GM21367 (cell line): Measurements from ENCODE around the gene SCUBE3.

Source experiments
- ATAC-seq: cut with Tn5 transposase; IDR thresholded peaks from one replicate; pipeline ENCODE4 v1.9.1; 2021; ENCODE audit not compliant: unreplicated experiment

SCUBE3 gene

DNA sequence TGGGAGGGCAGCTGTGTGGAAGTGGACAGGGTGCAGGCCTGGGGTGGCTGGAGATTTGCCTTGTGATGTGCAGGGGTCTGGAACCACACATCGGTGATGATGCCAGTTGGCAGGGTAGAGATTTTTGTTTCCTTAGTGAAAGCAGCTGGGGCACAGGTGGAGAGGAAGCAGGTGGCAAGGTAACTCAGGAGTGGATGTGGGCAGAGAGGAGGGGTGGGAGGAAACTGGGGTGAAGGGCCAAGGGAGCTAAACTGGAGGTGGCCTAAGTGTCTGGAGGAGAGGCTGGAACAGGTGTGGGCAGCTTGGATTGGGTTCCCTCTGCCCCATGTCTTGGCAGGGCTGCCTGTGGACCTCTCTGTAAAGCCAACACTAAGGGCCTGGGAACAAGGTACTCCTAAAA lies 4.7 kb upstream of the SCUBE3 start:
- ATAC-seq = no peak

DNA sequence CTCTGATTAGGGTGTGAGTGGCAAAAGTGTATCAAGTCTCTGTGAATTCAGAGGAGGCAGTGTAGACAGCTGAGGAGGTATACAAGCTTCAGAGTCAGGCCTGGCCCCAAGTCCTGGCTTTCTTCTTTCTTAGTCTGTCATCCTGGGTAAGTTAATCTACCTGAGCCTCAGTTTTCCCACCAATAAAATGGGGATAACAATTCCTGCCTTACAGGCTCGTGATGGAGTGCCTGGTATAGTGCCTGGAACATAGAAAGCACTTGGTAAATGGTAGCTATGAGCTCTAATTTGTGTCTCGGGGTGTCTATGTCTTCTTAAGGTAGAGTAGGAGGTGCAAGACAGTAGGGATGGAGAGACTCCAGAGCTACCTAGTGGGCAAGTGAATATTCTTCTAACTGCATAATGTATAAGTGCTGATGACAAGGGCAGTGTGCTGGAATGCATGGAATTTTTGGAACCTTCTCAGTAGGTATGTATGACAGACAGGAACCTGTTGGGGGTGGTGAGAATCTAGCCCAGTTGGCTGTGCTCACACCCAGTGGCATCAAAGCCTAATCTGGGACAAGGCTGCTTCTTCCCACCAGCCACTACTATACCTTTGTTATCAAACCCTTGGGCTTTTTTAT lies 4.0 kb upstream of the SCUBE3 start:
- no peak for ATAC-seq

DNA sequence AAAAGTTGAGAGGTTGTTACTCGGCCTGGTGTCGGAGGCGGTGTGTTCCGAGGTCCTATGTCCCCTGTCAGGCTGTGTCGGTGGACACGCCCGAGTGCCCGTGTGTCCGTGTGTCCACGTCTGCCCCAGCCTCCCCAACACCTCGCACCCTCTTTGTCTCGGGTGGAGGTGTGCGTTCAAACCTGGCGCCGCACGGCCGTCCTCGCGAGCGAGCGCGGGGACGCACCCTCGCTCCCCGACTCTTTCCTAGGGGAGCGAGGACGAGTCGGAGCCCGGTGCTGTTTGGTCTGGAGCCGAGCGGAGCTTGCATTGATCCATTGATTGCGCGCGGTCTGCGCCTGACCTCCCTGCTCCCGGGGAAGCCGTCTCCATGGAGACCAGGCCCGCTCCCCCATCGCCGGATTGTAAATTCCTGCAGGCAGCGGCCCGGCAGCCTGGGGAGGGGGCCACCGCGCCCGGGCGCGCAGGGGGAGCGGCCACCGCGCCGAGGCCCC lies 411 bp upstream of the SCUBE3 start:
- ATAC-seq = no peak

DNA sequence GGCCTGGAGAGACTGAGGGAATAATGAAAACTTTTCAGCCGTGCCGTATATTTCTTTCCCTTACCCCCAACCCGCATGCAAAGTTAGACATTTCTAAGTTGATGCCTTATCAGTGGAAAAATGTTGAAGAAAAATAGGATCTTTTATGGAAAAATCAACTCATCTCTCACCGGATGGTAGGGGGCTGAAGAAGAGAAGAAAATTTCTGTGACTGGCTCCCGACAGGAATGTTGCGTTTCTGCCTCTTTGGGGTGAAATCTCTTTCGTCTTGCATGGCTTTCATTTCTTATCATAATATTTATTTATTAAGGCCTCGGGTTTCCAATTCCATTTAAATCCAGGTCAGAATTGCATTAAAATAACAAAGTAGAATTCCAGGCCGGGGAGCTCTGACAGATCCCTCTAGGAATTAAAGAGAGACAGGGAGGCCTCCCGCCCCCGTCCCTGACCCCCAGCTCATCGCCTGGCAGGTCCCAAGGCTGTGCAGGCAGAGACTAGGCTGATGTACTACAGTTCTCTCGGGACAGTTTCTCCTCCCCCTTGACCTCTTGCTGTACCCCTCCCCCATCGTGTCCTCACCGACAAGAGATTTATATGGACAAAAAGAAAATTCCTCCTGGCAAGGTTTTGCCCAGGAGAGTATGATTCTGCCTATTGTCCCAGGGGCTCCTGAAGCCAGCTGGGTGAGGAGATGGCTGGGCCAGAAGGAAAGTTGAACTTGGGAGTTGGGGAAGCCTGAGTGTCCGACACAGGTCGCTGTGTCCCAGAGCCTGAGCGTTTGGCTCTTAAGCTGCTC lies 1.3 kb downstream of the SCUBE3 start:
- no peak for ATAC-seq

DNA sequence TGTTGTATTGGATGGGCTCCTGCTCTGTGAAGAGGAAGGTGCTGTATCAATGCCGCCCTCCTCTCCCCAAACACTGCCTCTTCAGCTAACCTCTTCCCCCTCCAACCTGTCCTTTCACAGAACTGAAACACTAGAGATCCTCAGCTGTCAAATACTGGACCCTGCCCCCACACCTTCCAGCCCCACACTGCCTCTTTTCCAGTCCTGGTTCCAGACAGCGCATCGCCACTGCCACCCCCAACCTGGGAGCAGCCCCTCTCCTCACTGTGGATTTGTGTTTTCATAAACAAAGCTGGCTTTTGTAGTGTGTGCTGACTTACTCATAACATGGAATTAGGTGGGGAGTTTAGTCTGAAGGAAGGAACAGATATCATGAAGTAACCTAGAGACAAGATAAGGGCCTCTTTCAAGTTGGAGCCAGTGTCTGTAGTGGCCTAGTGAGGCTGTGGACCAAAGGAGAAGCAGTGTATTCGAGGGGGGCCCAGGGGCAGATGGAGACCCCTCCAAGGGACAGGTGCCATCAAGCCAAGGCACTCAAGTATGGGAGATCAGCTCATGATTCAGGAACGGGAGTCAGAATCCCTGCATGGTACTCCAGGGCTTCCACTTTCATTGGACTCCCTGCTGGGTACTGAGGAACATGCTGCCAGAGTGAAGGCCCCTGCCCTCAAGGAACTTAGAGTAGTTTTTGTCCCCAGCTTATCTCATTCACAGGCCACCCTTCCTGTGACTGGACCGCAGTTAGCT lies 2.1 kb downstream of the SCUBE3 start:
- no peak for ATAC-seq

DNA sequence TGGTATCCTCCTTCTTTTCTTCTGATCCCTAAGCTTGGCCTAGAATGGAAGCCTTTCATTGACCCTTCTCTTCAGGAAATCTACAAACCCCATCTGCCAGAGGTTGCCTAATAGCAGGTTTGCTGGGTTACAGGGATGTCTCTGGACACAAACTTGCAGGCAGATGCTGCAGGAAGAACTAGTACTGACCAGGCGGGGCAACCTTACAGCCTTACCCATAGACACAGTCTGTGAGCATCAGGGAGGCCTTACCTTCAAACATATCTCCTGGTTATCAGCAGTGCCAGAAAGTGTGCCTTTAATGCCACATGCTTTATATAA lies 2.6 kb downstream of the SCUBE3 start:
- no peak for ATAC-seq

DNA sequence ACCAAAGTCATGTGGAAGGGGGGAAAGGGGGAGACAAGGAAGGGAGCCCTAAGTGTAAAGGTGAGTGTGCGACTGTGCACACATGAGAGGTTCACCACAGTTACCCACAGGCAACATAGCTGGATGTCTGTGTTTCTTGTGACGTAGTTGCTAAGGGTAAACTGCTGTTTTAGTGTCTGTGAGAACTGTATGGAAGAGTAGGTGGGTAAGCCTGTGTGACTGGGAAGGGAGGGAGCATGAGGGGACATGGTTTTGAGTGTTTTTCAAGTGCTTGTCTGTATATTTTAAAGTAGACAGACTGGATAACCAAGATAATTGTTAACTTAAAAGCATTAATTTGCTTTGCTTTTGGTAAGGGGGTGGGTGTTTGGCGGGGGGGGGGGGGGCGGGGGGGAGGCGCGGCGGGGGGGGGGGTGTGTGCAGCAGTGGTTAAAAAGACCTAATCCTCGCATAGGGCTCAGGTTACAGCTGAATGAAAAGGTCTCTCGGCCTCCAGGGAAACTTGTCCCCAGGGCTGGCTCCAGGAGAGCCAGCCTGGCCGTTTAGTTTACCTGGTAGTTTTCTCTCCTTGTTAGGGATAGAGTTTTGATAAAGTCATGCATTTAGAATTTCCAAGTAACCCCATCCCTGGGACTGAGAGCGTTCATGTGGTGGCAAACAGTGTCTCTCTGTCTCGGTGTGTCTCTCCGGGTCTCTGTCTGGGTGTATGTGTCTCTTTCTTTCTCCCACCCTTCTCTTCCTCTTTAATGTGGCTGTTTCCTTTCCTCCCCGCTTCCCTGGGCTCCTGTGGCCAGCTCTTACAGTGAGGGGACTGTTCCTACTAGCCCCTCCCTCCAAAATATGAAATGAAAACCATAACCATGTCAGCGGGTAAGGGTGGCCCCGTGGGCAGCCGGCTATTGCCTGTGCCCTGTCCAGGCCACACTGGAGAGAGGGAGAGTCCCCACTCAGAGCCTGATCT lies 3.4 kb downstream of the SCUBE3 start:
- no peak for ATAC-seq

DNA sequence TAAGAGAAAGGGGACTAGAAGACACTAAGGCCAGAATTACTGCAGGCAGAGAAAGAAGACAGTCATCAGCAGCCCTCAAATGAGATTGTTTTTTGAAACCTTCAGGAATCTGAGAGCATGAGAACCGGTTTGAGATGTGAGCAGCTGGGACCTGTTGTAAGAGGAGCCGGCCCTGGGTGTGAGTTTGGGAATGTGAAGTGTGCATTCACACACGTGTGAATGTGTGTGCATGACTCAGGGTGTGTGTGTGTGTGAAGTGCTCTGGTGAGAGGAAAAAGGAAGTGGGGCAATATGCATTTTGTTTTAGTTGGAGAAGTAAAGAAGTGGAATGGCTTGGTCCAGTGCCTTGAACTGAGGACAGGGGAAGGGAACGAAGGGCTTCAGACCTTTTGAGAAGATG lies 4.3 kb downstream of the SCUBE3 start:
- ATAC-seq = no peak

DNA sequence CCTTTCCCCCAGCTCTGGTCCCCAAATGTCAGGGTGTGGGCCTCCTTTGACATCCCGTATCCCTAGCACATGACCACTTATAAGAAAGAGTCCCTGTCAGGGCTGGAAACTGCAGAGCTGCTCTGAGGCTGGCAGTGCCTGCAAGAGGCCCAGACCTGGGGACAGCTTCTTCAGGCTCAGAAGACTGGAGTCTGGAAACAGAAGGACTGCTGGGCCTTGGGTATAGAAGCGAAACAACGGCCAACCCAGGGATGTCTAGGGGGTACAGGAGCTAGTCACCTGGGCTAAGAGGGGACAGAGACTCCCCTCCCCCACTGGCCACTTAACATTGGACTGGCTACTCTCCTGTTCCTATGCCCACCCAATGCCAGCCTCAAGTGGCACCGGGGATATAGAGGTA lies 4.7 kb downstream of the SCUBE3 start:
- ATAC-seq = no peak

DNA sequence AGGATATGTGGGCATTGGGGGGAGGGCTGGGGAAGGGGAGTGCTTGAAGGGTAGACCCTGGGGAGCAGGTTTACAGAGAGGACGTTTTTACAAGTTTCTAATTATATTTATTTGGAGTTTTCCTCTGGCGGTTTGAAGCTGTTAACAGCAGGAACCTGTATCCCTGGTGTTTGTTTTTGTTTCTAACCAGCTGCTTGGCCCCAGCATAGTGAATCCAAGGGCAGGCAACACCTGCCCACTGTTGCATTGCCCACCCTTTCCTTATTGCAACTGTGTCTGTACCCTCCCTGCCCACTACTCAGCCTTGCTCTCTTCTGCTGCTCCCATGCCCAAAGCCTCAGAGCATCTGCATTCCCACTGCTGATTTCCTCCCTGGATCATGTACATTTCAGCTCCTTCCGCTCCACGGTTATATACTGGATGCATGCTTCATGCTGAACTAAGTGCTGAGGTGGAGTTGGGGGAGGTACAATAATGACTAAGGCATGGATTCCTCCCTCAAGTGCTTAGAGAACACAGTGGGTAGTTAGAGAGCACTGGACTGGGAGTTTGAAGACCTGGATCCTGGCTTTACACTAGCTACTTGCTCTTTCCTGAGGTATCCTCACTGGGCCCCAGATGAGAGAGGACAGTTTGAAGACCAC lies 6.0 kb downstream of the SCUBE3 start:
- no peak for ATAC-seq

DNA sequence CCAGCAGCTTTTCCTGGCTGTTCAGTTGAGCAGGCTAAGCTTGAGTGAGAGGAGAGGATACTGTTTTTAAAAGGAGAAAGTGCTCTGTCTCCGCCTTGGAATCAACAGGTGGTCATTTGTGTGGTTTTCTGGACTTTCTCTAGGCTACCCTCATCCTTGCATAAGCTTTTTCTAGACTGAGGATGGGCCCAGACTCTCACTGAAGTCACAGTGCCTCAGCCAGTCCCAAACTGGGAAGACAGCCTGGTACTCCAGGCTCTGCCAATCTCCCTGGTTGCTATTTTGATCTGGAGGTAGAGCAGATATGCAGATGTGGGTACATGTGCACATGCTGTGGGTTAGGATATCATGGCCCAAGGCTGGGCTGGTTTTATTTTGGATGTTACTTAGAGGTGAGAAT lies 7.0 kb downstream of the SCUBE3 start:
- no peak for ATAC-seq

DNA sequence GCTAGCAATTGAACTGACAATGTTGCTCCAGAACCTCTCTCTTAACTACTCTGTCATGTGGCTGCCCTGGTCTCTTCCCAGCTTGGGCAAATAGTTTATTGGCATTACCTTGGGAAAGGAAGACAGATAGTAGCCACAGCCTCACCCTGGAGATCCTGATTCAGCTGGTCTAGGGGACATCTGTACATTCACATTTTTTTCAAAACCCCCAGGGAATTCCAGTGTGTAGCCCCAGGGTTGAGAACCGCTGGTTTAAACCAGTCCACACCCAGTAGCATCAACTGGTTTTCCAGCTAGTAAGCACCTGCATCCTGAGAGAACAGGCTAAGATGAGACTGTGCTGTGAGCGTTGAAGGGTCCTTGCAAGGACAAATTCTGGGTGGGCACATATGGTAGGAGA lies 9.6 kb downstream of the SCUBE3 start:
- ATAC-seq = no peak

DNA sequence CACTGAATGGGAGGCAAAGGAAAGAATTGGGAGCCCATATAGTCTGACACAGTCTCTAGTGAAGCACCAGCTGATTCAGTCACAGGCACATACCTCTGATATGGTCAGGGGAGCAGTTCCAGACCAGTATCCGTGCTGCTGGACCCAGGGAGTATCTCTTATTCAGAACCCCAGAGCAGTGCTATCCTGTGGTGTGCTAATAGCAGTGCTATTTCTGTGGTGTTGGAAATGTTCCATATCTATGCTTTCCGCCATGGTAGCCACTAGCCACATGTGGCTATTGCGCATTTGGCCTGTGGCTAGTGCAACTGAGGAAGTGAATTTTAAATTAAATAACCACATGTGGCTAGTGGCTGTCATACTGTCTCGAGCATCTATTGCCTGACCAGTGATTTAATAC lies 11.0 kb downstream of the SCUBE3 start:
- no peak for ATAC-seq

DNA sequence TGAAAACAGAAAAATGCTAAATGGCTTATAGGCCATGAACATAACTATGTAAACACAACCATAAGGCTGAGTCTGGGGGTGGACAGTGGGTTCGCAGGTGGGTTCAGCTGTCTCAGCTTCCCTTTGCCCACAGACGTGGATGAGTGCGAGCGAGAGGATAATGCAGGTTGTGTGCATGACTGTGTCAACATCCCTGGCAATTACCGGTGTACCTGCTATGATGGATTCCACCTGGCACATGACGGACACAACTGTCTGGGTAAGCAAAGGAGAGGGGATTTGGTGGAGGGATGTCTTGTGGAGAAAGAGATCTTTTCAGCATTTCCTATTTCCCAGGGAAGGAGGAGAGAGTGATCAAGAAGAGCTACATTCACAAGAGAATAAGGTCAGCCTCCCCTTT lies 14.7 kb downstream of the SCUBE3 start:
- no peak for ATAC-seq

DNA sequence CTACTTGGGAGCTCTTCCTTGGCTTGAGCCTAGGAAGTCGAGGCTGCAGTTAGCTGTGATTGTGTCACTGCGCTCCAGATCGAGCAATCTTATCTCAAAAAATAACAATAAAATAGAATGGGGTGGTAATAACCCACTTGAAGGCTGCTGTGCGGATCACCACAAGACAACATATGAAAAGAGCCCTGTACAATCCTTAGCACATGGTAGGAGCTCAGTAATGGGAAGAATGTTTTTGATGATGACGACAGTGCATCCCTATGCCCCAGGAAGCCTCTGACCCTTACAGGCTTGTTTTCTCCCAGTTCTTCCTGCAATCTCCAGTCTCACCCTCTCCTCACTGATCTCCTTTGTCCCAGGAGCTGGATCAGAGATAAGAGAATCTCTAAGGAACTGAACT lies 15.5 kb downstream of the SCUBE3 start:
- no peak for ATAC-seq

DNA sequence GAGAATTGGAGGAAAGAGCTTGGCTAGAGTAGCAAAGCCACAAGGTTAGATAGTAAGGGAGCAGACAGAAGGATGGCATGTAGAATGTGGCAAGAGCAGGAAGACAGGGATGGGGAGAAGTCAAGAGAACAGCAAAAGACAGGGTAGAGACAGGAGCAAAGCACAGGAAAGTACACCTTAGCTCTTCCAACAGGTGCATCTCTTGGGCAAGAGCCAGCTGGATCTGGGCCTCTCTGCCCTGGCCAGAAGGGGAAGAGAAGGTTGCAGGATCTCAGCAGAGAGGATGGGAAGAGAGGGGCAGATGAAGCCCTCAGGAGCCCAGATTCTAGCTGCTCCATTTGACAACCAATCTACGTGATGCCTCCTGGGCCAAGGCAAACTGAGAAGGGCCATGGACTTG lies 16.7 kb downstream of the SCUBE3 start:
- ATAC-seq = no peak

DNA sequence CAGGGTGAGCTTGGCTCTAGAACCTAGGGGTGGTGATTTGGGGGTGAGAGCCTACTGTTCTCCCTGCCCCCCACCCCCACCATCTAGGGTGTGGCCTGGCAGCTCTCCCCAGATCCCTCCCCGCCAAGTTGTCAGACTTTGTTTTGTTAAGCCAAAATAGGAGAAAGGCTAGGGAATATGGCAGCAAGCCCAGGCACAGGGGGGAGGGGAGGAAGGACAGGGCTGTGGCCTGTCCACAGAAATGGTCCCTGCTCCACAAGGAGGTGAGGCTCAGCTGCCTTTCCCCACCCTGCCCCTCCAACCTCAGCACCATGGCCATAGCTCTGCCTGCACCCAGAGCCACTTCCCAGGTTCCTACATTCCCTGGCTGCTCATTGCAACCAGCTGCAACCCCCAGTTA lies 17.2 kb downstream of the SCUBE3 start:
- no peak for ATAC-seq

DNA sequence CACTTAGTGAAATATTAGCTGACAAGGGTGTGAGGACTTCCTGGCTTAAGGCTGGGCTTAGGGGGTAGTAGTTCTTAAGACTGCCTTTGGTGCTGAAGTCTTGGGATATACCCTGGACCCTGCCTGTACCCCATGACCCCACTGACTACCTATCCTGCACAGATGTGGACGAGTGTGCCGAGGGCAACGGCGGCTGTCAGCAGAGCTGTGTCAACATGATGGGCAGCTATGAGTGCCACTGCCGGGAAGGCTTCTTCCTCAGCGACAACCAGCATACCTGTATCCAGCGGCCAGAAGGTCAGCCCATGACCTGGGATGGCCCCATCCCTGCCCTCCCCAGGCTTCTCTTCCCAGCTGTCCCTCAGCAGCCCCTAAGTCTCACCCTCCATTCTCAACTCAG lies 17.8 kb downstream of the SCUBE3 start:
- no peak for ATAC-seq

DNA sequence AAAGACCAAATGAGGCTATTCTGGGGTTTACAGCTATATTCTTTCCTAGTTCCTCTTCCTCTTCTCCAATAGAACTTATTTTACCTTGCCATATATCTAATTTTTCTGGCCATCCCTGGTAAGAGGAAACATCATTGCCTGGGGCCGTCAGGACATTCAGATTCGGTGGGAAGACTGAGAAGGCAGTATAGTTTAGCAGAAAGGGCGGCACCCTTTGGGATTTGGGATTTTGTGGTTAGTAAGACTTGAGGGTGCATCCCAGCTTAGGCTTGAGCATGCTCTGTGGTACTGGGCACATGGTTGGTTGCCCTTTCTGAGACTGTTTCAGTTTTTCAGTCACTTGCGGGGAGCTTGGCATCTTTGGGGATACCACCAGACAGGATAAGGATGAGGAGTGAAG lies 21.1 kb downstream of the SCUBE3 start:
- ATAC-seq = no peak

DNA sequence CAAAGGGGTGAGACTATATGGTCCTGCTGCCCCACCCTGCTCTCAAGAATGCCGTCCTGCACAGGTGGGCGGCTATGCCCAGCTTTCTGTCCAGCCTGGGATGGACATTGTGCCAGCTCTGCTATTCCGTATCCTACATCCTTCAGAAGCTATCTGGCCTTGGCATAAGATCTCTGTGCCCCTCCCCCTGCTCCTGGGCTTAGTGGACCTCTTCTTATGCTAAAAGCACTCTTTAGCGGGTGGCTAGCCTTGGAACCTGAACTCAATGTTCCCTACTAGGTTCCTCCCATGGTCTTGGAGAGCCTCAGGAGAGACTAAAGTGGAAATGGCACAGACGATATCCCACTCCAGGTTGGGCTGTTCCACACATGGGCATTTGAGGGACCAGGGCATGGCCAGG lies 22.5 kb downstream of the SCUBE3 start:
- no peak for ATAC-seq

DNA sequence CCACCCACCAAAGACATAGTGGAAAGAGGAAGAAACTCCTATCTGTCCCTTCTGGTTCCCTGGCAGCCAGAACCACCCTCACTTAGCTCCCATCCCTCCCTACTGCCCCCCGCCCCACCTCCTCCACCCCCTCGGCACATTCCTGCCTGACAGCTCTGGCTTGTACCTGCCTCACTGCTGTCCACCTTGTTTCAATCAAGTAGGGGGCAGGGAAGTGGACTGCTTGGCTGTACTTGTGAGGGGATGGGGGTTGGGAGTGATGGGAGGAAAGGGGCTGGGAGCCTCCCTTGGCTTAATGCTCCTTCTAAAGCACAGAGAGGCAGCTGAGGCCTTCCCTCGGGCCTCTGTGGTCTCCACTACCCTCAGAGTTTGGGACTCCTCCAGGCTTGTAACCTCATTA lies 23.7 kb downstream of the SCUBE3 start:
- ATAC-seq = no peak
